8988T (cell line): Measurements from ENCODE around the gene DISC1.

Source experiments
- DNase-seq: peaks from one replicate; pipeline ENCODE4 v3.0.0; 2011

The DISC1 gene

GRCh38 chr1:231828182-231828920 lies 201.8 kb downstream of the DISC1 start:
- DNase-seq = peak; percentile 26

DNA sequence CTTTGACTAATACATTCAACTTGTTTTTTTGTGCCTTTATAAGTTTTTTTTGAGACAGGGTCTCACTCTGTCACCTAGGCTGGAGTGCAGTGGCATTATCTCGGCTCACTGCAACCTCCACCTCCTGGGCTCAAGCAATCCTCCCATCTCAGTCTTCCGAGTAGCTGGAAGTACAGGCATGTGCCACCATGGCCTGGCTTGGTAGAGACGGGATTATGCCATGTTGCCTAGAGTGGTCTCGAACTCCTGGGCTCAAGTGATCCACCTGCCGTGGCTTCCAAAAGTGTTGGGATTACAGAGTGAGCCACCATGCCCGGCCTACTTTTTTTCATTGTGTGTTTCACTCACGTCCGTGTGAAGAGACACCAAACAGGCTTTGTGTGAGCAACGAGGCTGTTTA lies 202.7 kb downstream of the DISC1 start:
- no peak for DNase-seq

- DNase-seq = no peak
Measured at GRCh38 chr1:231836227-231836893, 209.8 kb downstream of the DISC1 start.

DNA sequence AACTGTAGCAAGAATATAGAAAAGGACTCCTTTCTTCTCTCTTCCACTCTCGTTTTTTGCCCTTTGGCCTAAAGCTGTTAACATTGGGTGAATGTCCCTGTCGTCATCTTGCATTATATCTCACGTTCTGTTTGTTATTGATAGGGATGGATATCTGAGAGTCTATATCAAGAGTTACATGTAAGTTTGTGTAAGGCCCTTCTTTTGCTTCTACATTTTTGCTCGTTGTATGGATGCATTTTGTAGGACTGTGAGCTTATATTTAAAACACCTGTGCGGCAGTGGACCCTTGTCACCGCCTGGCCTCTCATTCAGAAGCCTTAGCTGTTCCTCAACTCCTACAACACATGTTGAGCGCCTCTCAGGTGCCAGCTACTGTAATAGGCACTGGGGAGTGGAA lies 211.9 kb downstream of the DISC1 start:
- DNase-seq = no peak

DNA sequence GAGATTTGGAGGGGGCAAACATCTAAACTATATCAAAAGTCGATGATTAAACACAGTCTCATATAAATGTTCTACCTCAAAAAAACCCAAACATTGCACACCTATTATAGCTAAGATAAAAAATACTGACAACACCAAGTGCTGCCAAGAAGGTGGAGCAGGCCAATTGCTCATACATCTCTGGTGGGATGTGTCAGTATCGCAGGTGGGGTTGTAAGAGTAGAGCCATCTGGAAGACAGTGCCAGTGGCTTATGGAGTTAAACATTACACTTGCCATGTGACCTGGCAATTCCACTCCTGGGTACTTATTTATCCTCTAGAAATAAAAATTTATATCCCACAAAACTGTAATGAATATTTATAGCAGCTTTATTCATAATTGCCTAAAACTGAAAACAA lies 213.4 kb downstream of the DISC1 start:
- DNase-seq = no peak

DNA sequence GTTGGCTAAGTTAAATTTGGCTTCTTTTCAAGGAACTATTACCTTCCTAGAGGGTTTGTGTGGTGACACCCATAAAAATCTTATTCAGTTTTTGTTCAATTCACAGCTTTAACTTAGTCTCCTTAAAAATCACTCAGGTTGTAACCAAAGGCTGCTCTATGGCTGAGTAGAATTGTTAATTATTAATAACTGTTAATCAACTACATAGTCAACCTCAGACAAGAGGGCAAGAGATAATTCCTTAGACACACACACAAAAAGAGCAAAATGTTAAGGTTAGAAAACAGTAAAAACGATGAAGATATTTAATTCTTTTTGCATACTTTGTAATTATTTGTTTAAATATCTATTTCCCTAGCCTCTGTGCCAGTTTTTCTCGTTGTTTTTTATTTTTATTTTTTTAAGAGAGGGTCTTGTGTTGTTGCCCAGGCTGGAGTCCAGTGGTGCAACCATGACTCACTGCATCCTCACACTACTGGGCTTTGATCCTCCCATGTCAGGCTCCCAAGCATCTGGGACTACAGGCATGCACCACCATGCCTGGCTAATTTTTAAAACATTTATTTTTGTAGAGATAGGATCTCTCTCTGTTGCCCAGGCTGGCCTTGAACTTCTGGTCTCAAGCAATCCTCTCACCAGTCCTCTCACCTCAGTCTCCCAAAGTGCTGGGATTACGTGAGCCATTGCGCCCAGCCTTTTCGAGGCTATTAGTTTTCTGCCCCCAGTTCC lies 215.2 kb downstream of the DISC1 start:
- no peak for DNase-seq

DNA sequence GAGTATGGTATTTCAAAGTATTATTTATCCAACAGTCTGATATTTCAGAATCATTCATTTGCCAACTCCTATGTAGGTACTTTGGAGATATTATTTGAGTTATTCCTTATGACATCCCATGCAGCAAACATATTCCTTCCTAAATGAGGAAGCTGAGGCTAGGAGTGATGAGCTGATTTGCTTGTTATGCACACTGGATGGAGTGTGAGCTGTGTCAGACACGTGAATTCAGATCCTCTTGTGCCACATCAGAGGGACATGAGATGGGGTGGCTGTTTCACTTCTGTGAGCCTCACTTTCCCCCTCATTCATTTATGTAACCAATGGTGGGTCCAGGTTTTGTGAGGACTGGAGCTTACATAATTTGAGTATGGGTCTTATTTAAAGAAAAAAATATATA lies 215.9 kb downstream of the DISC1 start:
- no peak for DNase-seq

- DNase-seq = no peak
Measured at GRCh38 chr1:231844986-231845502, 218.5 kb downstream of the DISC1 start.

GRCh38 chr1:231847612-231848397 lies 221.2 kb downstream of the DISC1 start:
- no peak for DNase-seq

GRCh38 chr1:231849981-231850380 lies 223.4 kb downstream of the DISC1 start:
- DNase-seq = no peak

- DNase-seq = no peak
Measured at GRCh38 chr1:231850786-231851185, 224.2 kb downstream of the DISC1 start.

- DNase-seq = no peak
Measured at GRCh38 chr1:231853588-231854207, 227.1 kb downstream of the DISC1 start.

DNA sequence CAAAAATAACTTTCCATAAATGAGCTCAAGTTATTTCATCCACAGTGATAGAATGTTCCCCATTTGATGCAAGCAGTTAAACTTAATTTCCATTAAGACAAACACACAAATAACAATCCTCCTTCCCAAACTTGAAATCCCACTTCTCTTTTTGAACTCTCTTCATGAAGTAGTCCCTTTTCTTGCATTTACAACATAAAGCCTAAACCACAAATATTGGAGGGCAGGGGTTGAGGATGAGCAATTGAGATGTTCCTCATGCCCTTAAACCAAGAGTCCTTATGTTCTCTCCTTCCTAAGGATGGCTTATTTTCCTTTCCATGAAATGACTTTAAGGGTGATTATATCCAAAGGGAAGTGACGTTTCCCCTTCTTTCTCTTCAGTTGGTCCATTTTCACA lies 228.8 kb downstream of the DISC1 start:
- DNase-seq = no peak

DNA sequence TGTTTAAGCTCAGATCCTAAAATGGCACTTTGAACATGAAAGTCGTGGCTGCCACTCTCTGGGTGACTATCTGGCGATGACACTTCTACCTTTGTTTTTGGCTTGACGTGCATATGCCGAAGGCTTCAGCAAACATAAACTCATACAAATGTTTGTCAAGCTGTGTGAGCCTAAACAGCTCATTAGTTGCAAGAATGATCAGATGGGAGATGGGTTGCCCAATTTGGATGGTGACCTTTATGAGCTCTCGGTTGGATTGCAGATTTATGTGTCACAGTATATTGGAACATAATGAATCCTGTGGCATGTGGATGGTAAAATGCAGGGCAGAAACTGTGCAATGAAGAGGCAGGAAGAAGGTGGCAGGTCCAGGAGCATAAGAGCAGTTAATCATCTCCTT lies 229.3 kb downstream of the DISC1 start:
- no peak for DNase-seq

DNA sequence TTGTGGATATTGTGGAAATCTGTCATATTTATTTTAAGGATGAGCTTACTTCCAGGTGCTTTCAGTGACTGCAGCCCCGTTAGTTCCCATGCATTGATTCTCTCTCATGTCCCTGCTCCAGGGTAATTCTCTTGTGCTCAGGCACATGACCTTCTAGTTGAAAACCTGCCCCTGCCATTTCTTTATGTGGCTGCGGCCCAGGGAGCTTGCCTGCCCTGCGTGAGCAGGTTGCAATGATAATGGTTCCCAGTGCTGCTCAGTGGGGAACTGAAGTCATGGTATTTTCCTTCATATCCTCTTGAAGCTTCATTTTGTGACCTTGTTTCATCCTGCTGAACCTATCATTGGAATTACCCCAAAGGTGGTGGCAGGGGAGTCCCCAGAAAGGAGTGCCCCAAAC lies 229.8 kb downstream of the DISC1 start:
- no peak for DNase-seq

DNA sequence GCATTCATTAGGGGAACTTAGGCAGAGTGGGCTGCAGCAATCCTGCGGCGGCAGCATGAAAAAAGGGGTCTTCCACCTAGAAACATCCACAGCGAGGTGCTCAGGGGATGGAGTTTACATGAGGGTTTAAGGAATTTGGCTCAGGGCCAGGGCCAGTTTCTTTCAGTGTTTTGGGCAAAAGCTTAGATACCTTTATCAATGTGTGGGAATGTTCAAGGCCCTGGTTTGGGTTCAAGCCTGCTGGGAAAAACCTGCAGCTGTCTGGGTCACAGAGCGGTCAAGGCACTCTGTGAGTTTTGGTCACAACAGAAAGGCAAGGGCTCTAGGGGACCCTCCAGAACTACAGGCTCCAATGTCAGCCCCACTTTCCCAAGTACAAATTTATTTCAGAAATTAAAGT lies 230.3 kb downstream of the DISC1 start:
- no peak for DNase-seq

- DNase-seq = no peak
Measured at GRCh38 chr1:231857609-231858135, 231.1 kb downstream of the DISC1 start.

DNA sequence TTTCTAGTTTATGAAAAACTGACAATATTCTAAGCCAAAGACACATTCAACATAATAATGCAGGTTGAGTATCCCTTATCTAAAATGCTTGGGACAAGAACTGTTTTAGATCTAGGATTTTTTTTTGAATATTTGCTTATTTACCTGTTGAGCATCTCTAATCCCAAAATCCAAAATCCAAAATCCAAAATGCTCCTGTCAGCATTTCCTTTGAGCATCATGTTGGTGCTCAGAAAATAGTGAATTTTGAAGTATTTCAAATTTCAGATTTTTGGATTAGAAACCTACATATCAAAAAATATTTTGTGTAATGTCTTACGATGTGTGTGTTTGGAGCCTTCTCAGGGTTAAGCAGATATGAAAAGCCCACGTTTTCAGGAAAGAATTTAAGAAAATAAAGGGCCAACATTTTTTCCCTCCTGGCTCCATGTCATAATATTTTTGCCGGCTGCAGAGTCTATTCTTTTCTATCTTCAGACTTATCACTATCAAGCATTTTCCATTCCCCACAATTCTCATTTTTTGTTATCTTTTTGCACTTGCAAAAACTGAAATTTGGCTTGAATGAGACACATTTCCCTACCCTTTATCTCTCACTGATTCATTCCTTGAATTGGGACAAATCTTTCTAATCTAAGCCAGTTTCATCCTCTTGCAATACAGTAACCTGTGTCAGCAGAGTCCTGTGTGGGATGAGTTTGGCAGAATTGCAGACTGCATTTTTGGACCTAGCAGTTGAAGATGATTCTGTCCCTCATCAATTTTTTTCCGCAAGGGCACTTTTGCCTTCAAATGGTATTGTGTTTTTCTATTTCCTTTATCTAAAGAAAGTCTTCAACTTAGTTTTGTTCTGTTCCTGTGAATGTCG lies 233.9 kb downstream of the DISC1 start:
- DNase-seq = no peak

DNA sequence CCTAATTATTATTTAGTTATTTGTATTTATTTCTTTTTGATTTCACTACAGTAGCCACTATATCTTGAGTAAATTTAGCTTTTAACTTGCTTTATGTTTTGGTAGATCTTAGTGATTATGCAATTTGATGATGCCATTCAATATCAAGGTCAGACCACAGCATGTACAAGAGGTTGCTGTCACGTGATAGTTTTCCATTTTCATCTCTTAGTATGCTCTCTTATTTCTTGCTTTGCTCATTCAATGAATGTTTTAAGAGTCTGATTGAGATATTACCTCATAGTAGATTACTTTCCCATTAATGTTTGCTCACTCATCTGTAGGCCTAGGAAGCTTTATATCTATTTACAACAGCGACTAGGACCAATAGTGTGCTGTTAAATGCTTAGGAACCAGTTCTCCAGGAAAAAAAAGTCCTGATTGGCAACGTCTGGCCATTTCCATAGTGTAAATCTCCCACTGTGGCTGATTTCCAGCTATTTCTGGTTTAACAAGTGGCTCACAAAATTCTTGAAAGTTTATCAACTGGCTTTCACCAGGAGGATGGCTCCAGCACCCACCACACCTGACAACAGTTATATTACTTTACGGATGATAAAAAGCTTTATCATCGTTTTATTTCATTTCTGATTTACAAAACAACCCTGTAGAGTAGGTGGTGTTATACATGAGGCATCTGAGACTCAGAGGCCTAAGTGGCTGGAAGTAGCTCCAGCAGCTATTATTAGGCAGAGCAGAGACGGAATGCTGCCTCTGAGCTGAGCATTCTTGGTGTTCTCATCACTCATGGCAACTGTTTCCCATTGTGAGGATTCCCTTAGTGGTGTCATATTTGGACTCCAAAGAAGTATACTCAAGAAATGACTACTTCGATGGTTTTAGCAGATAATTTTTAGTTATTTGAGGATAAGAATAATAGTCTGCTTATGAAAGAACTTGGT lies 235.2 kb downstream of the DISC1 start:
- no peak for DNase-seq

DNA sequence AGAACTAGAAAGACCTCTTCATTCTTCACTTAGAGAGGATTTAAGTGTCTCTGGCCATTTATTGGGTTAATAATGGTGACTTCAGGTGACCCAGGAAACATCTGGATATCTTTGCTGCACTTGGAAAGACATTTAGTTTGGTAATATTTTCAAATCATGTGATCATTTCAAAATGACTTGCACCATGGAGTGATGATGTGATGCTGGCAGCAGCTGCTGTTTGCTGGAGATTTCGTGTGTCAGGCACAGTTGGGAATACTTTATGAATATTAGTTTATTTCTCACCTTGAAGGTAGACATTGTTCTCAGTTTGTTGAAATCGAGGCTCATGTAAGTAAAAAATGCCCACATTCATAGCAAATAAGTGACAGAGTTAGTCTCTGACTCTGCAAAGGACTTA lies 236.0 kb downstream of the DISC1 start:
- no peak for DNase-seq
